ENCODE results near the gene CYP4F22. TPM values are rescaled to one million over a fixed set of nuclear protein-coding genes. Genes with fewer than 3 reads are reported as not detected.

CYP4F22 gene
- polyA plus RNA-seq, 3 donors: 0.08 to 1.1 (median 0.33) TPM

- H2AFZ ChIP-seq (ENCODE audit: insufficient read depth, low read depth, low read length, poor library complexity, severe bottlenecking): no peak overlapping the region
- TF ChIP-seq CTCF (IDR thresholded peaks at IDR 0.05): no peak
- H3K9me3 Mint-ChIP-seq: peaks cover 3 to 9% (median 6%) of the 10 kb centered on the region in 7 donors
- H3K9me3 ChIP-seq (replicated peaks in 1 of 2; ENCODE audit: control insufficient read depth in 1 of 2, insufficient read depth in 1 of 2, low read length in 2 of 2): peaks cover 0 to 3% of the 10 kb centered on the region in 2 donors
- H3K27me3 ChIP-seq (ENCODE audit: control insufficient read depth in 2 of 2, insufficient read depth in 2 of 2, low read length in 2 of 2): no peaks in the 10 kb centered on the region
- peaks cover 3 to 14% (median 7%) of the 10 kb centered on the region in 3 donors for H3K27me3 Mint-ChIP-seq (ENCODE audit: low read depth in 3 of 3)
- H3K36me3 ChIP-seq (replicated peaks in 1 of 2; ENCODE audit: control insufficient read depth in 1 of 2, insufficient read depth in 2 of 2, low read length in 2 of 2): no peaks in the 10 kb centered on the region
- H3K36me3 Mint-ChIP-seq: no peaks in the 10 kb centered on the region
- H3K4me2 ChIP-seq (replicated peaks; ENCODE audit: extremely low read depth, low read length, poor library complexity, severe bottlenecking): no peak overlapping the region
- H3K27ac Mint-ChIP-seq: no peak overlapping the region
- no peaks in the 10 kb centered on the region for H4K20me1 ChIP-seq (ENCODE audit: insufficient read depth, low read length)
- 98% methylated on average over 6 of the region's 13 CpGs for WGBS (ENCODE audit: insufficient coverage)
- no peak overlapping the region for H3K4me3 Mint-ChIP-seq
- H3K79me2 ChIP-seq (ENCODE audit: insufficient read depth, low read length): no peaks in the 10 kb centered on the region
- no peaks in the 10 kb centered on the region for H3K4me1 Mint-ChIP-seq
- H3K4me3 ChIP-seq (replicated peaks in 1 of 3; ENCODE audit: low read depth in 2 of 3, low read length in 3 of 3): no peak overlapping the region
- intact Hi-C loops (cut with micrococcal nuclease): no loop called here
- no peaks in the 10 kb centered on the region for H3K4me1 ChIP-seq (ENCODE audit: control insufficient read depth in 1 of 2, insufficient read depth in 2 of 2, low read length in 2 of 2)
- H3K27ac ChIP-seq (ENCODE audit: low read depth in 1 of 2, low read length in 2 of 2): no peak overlapping the region
- no peak for DNase-seq
- no peak overlapping the region for H3K9ac ChIP-seq (ENCODE audit: insufficient read depth, low read length, poor library complexity, severe bottlenecking)
These were observed 19.7 kb upstream of the CYP4F22 start for GRCh38 chr19:15488489-15489226.

GRCh38 chr19:15495151-15495550 is 13.2 kb upstream of the CYP4F22 start:
- H3K27me3 Mint-ChIP-seq (ENCODE audit: low read depth in 3 of 3): peaks cover 4 to 17% (median 15%) of the 10 kb centered on the region in 3 donors
- Histone ChIP-seq H3K9ac (ENCODE audit: insufficient read depth, low read length, poor library complexity, severe bottlenecking) (no peak overlapping the region), H2AFZ (ENCODE audit: insufficient read depth, low read depth, low read length, poor library complexity, severe bottlenecking) (no peak overlapping the region), H3K4me3 (replicated peaks in 1 of 3; ENCODE audit: low read depth in 2 of 3, low read length in 3 of 3) (no peak overlapping the region), H4K20me1 (ENCODE audit: insufficient read depth, low read length) (no peaks in the 10 kb centered on the region), H3K4me1 (ENCODE audit: control insufficient read depth in 1 of 2, insufficient read depth in 2 of 2, low read length in 2 of 2) (no peaks in the 10 kb centered on the region), H3K27me3 (ENCODE audit: control insufficient read depth in 2 of 2, insufficient read depth in 2 of 2, low read length in 2 of 2) (no peaks in the 10 kb centered on the region), H3K27ac (ENCODE audit: low read depth in 1 of 2, low read length in 2 of 2) (no peak overlapping the region), H3K4me2 (replicated peaks; ENCODE audit: extremely low read depth, low read length, poor library complexity, severe bottlenecking) (no peak overlapping the region), H3K79me2 (ENCODE audit: insufficient read depth, low read length) (no peaks in the 10 kb centered on the region), H3K36me3 (replicated peaks in 1 of 2; ENCODE audit: control insufficient read depth in 1 of 2, insufficient read depth in 2 of 2, low read length in 2 of 2) (no peaks in the 10 kb centered on the region), H3K9me3 (replicated peaks in 1 of 2; ENCODE audit: control insufficient read depth in 1 of 2, insufficient read depth in 1 of 2, low read length in 2 of 2) (no peaks in the 10 kb centered on the region)
- no peak overlapping the region for H3K27ac Mint-ChIP-seq
- DNase-seq: no peak
- H3K4me3 Mint-ChIP-seq: no peak overlapping the region
- intact Hi-C loops (cut with micrococcal nuclease): no loop called here
- no peaks in the 10 kb centered on the region for H3K4me1 Mint-ChIP-seq
- no peak for TF ChIP-seq CTCF (IDR thresholded peaks at IDR 0.05)
- no CpG with 5 or more reads among the region's 1 CpG for WGBS (ENCODE audit: insufficient coverage)
- no peaks in the 10 kb centered on the region for H3K36me3 Mint-ChIP-seq
- peaks cover 2 to 5% (median 3%) of the 10 kb centered on the region in 7 donors for H3K9me3 Mint-ChIP-seq

All from CD14-positive monocyte (primary cell).